ENCODE results near the gene CHIT1.

The CHIT1 gene

GRCh38 chr1:203171341-203172183, 57.9 kb downstream of the CHIT1 start:
- DNase-seq (ENCODE audit: low read depth), result no peak
- H3K4me3 ChIP-seq (ENCODE audit: low read depth, low read length), result no peak overlapping the region
- TF ChIP-seq, protein P1, sequence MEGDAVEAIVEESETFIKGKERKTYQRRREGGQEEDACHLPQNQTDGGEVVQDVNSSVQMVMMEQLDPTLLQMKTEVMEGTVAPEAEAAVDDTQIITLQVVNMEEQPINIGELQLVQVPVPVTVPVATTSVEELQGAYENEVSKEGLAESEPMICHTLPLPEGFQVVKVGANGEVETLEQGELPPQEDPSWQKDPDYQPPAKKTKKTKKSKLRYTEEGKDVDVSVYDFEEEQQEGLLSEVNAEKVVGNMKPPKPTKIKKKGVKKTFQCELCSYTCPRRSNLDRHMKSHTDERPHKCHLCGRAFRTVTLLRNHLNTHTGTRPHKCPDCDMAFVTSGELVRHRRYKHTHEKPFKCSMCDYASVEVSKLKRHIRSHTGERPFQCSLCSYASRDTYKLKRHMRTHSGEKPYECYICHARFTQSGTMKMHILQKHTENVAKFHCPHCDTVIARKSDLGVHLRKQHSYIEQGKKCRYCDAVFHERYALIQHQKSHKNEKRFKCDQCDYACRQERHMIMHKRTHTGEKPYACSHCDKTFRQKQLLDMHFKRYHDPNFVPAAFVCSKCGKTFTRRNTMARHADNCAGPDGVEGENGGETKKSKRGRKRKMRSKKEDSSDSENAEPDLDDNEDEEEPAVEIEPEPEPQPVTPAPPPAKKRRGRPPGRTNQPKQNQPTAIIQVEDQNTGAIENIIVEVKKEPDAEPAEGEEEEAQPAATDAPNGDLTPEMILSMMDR (IDR thresholded peaks at IDR 0.05; ENCODE audit: insufficient read depth, low read depth, low read length, missing control alignments), result no peak

GRCh38 chr1:203170625-203171330, 58.7 kb downstream of the CHIT1 start:
- no peak overlapping the region for H3K4me3 ChIP-seq (ENCODE audit: low read depth, low read length)
- DNase-seq (ENCODE audit: low read depth), result no peak
- TF ChIP-seq, protein P1 (IDR thresholded peaks at IDR 0.05; ENCODE audit: insufficient read depth, low read depth, low read length, missing control alignments), result no peak

DNA sequence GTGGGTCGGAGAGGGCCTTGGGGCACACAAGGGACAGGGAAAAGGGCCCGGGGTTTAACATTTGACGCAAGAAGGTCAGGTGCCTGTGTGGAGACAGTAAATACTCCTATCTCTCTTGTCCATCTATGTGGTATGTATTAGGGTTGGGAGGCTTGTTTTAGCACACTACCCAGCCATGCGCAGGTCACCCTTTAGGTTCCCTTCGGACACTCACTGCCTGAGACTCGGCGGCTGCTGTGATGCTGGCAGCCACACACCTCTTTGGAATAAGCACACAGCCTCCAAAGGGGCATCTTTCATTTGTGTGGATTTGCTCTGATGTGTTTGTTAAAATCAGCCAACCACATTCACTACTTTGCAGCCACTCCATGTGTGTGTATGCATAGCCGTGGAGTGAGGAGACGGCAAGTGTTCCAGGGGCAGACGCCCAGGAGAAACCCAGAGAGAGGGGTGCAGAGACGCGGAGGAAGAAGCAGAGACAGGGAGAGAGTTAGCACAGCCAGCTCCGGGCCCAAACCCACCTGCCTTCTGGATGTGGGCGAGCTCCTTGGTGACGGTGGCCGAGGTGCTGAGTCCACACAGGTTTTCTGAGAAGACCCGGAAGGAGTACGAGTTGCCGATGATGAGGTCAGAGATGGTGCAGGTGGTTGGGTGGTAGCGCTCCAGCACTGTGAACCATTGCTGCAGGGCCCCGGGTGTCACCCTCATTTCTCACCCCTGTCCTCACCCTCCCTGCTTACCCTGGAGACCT, 59.5 kb downstream of the CHIT1 start:
- TF ChIP-seq, protein P1 (IDR thresholded peaks at IDR 0.05; ENCODE audit: insufficient read depth, low read depth, low read length, missing control alignments), result no peak

GRCh38 chr1:203168991-203169390, 60.5 kb downstream of the CHIT1 start:
- H3K4me3 ChIP-seq (ENCODE audit: low read depth, low read length), result no peak overlapping the region
- no peak for DNase-seq (ENCODE audit: low read depth)
- TF ChIP-seq, protein P1 (IDR thresholded peaks at IDR 0.05; ENCODE audit: insufficient read depth, low read depth, low read length, missing control alignments), result no peak

More for the DNA sequence above, 59.5 kb downstream of the CHIT1 start:
- H3K4me3 ChIP-seq (ENCODE audit: low read depth, low read length), result no peak overlapping the region
- no peak for DNase-seq (ENCODE audit: low read depth)

DNA sequence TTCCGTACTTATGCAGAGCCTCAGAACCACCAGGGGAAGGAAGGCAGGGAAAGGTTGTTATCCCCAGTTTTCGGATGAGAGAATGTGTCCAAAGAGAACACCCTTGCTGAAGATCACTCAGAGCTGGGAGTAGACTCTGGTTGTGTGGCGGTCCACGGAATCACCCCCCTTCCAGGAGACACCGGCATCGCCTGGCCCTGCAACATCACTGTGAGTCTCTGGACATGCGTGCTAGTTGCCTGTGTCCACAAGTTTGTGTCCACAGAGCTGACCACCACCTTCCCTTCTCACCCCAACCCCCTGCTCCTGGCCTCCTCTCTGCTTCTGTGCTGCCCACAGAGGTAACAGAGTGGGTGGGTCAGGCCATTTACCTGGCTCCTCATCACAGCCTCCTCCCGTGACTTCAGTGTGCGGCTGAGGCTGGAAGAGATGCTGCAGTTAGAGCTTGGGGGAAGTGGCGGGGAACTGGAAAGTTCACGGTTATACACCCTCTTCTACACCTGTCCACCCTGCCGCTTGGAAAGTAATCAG, 61.2 kb downstream of the CHIT1 start:
- TF ChIP-seq, protein P1 (IDR thresholded peaks at IDR 0.05; ENCODE audit: insufficient read depth, low read depth, low read length, missing control alignments), result no peak
- DNase-seq (ENCODE audit: low read depth), result no peak
- H3K4me3 ChIP-seq (ENCODE audit: low read depth, low read length), result no peak overlapping the region

DNA sequence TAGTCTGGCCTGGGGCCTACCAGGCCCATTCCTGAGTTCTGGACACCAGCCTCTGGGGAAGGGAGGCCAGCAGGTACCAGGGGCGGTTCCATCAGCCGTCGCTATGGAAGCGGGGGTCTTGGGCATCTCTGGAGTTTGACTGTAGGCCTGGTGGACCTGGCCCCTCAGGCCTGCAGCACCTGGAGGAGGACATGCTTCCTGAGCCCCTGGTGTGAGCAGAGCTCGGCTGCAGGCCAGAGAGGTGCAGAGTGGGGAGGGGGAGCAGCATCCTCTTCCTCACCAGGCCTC, 61.6 kb downstream of the CHIT1 start:
- no peak for DNase-seq (ENCODE audit: low read depth)
- no peak overlapping the region for H3K4me3 ChIP-seq (ENCODE audit: low read depth, low read length)
- TF ChIP-seq, protein P1 (IDR thresholded peaks at IDR 0.05; ENCODE audit: insufficient read depth, low read depth, low read length, missing control alignments), result no peak

All from GM12865 (cell line).